DMS114 treated with DMSO at 0.1 percent for 48 hours (cell line): ENCODE measurements around the gene KIF25.

Experiments used
- DNase-seq: peaks from one replicate; lab custom pipeline; 2025; ENCODE audit not compliant: unreplicated experiment; lab: John Stamatoyannopoulos, UW

The KIF25 gene, protein sequence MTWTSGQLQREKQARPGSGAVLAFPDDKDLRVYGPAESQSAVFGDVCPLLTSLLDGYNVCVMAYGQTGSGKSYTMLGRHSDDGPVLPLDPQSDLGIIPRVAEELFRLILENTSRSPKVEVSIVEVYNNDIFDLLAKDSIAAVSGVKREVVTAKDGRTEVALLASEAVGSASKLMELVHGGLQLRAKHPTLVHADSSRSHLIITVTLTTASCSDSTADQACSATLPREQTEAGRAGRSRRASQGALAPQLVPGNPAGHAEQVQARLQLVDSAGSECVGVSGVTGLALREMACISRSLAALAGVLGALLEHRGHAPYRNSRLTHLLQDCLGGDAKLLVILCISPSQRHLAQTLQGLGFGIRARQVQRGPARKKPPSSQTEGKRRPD

DNA sequence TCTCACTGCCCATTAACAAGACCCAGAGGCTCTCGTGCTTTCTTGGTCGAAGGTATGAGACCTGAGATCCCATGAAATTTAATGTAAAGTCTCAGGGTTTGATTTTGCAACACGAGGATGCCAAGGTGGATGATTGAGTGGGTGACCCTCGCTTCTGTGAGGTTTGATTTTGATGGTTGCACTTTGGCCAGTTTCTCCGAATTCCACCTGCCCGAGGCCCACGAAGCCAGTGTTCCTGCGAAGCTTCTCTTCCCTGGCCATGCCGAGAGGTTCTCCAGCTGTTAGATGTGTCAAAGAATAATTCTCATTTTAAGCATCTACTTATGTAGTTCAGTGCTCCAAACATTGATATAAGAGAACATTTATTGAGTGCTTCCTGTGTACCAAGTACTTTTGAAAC lies at the start of gene KIF25:
Gene KIF25, plus strand, starts transcription at position 30 of the 400 bp plus-strand sequence. CDS start 31,915 bp downstream, outside the sequence.
- DNase-seq = no peak

DNA sequence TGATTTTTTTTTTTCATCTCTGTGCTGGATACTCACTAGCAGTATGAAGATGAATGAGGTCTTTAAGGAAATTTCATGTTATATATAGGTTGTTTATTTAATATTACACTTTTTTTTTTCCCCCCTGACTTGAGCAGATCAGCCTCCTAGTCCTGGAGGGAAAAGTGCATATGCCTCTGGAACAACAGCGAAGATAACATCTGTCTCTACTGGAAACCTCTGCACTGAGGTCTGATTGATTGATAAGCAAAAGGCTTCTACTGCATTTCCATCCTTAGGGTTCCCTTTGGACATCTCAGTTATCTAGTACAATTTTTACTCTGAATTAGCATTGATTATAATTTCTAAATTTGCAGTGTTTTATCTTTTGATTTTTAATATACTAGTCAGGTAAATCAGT lies 49.8 kb upstream of the KIF25 start:
- no peak for DNase-seq

DNA sequence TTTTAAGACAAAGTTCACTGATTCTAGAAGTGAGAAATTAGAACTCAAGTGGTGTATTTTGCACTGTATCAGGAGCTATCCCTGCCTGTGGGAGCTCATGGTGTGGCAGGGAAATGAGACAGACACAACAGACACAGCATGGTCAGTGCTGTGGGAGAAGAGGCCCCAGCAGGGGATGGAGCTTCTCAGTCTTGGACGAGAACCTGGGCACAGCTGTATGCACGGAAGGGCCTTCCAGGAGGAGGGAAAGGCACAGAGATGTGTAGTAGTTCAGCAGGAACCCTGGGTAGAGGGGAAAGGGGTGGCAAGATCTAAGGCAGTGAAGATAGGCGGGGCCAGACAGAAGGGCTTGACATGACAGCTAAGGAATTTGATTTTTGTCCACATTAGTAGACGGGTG lies 48.8 kb upstream of the KIF25 start:
- DNase-seq = no peak

DNA sequence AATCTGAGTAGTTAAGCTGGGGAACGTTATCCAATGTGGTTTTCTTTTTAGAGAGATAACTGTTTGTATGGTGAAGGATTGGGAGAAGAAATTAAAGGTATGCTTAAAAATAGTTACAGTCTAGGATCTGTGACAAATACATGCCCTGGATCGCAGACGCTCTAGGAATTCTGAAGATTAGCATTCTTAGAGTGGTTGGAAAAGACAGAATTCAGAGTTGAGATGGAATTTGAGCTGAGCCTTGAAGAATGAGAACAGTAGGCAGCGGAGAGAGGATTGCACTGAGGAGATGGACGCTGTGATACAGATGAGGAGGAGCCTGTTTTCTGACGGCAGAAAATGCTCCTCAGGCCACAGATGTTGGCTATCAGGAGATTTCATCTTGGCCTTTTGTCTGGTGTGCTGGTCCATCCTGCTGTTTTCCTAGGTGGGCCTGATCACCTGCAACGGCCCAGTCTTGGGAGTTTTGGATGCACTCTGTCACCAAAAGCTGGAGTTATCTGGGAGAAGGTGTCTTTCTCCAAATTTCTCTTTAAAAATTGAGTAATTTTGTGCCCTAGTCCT lies 48.3 kb upstream of the KIF25 start:
- no peak for DNase-seq

- DNase-seq = no peak
These were observed 45.5 kb upstream of the KIF25 start for GRCh38 chr6:167951781-167952511.

DNA sequence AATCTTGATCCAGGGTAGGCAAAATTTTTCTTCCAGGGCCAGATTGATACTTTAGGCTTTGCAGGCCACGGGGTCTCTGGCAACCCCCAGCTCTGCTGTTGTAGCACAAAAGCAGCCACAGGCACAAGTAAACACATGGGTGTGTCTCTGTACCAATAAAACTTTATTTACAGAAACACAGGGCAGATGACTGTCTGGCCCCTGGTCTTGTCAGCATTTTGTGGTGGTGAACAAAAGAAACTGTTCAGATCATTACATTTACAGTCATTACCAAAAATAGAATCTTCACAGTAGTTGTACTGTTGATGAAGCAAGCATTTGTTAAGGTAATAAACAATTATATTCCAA lies 45.0 kb upstream of the KIF25 start:
- no peak for DNase-seq

GRCh38 chr6:167953551-167953950 lies 43.9 kb upstream of the KIF25 start:
- no peak for DNase-seq

- no peak for DNase-seq
These were observed 43.3 kb upstream of the KIF25 start for GRCh38 chr6:167954151-167954550.

DNA sequence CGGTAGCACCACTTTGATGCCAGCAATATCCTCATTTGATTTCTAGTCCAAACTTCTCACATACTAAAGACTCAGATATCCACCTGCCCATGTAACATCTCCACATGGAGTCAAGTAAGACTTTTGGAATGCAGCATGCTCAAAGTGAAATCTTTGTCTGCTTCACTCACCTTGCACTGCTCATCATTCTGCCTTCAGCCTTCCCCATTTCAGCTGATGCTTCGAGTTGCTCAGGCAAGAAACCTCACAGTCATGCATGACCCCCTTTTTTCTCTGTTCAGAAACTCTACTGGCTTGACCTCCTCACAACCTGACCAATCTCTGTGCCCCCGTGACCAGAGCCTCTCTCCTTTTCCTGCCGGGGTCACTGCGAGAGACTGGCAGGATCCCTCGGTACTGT lies 41.0 kb upstream of the KIF25 start:
- no peak for DNase-seq

DNA sequence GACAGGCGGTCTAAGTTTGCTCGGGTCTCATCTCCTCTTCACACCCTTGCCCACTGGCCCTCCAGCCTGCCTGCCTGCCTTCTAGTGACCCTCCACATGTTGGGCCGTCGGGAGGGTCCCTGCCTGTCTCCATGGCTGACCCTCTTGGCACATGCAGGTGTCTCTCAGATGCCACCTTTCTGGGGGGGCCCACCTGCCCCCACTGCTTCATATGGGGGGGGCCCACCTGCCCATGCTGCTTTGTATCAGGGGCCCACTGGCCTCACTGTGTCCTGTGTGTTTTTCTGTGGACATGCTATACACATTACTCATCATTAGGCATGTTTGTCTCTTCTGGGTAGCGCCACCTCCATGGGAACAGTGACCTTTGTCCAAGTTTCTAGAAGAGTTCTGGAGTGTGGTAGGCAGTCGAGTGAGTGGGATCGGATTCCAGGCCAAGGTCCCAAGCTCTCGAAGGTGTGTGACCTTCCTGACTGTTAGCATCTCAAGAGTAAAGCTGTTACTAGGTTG lies 40.4 kb upstream of the KIF25 start:
- no peak for DNase-seq

- no peak for DNase-seq
These were observed 39.8 kb upstream of the KIF25 start for GRCh38 chr6:167957626-167958025.

DNA sequence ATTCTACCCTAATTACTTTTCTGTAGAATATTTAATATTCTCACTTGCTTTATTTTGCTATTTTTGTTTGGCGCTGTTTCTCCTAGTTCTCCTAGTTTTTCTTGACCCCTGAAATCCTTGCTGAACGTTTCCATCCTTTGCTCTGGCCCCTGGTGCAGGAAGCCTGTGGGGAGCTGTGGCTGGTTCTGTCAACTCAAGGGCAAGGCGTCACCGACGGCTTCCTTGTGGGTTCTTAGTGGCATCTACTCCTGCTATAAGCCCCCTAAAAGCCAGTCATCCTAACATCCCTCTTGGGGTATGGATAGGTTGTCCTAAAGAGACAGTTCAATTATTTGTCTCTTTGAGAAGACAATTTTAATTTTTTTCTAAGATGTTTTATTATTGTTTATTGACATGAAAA lies 36.9 kb upstream of the KIF25 start:
- DNase-seq = no peak

- no peak for DNase-seq
These were observed 34.8 kb upstream of the KIF25 start for GRCh38 chr6:167962711-167963110.

DNA sequence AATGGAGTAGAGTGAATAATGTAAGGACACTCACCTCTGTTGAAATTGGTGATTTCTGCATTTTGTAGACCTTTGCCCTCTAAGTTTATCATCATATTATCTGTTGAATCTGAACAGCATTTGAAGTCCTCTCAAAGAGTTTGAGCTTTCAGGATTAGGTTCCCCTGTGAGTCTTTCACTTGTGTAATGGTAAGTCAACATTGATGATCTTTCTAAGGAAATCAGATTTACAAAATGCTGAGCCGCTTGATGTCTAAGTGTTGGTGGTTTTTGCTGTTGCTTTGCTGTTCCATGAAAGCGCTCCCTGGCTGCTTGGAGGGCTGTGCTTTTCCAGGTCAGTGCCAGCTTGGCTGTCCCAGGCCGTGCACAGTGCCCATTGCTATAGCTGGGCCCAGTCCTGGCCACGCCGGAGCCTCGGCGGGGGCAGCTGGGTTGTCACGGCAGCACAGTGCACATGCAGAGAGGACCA lies 33.8 kb upstream of the KIF25 start:
- DNase-seq = no peak

DNA sequence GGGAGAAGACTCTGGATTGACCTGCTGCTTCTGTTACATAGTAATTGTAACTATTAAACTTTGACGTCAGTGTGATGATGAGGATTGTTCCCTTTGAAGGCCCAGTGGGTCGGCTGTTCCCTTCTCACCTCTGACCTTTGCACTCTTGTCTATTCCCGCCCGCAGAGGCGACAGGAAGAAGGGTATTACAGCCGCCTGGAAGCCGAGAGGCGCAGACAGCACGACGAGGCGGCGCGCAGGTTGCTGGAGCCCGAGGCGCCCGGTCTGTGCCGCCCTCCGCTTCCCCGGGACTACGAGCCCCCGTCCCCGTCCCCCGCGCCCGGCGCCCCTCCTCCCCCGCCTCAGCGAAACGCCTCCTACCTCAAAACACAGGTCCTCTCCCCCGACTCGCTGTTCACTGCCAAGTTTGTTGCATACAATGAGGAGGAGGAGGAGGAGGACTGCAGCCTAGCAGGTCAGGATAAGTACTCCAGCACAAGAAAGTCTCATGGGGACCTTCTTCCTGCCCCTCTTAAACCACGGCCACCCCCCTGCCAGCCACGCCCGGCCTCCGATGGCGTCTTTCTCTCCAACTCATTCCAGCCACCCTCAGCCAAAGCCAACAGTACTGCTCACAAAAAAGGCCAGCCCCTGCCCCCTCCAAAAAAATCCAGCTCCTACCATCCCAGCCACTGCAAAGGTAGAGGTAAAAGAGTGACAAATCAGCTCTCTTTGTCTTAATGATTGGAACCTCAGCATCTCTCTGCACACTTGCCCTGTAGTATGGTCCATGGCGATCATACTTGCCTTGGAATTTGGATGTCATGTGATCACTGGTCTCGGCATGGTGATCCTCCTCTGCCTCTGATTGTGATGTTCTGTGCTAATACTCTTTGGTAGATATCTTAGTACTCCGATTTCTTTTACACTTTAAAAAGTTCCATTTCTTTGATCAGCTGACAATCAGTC lies 31.6 kb upstream of the KIF25 start:
- no peak for DNase-seq

GRCh38 chr6:167966540-167966905 lies 30.9 kb upstream of the KIF25 start:
- no peak for DNase-seq

- no peak for DNase-seq
These were observed 29.4 kb upstream of the KIF25 start for GRCh38 chr6:167968091-167968490.

- no peak for DNase-seq
These were observed 27.2 kb upstream of the KIF25 start for GRCh38 chr6:167970230-167970629.

DNA sequence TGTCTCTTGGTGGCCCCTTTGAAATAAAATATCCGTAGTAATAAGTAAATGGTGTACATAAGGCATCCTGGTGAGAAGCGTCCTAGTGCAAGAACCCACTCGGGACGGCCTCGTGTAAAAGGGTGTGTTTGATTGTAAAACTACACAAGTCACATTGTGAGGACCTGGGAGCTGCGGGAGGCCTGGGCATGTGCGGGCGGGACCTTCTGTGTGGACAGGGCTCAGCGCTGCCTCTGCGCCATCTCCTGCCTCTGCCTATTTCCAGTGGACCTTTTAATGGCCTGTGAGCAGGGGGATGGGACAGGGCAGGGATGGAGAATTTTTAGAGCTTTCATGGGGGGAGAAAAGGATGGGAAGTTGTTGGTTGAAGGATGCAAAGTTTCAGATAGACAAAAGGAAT lies 25.3 kb upstream of the KIF25 start:
- DNase-seq = no peak

DNA sequence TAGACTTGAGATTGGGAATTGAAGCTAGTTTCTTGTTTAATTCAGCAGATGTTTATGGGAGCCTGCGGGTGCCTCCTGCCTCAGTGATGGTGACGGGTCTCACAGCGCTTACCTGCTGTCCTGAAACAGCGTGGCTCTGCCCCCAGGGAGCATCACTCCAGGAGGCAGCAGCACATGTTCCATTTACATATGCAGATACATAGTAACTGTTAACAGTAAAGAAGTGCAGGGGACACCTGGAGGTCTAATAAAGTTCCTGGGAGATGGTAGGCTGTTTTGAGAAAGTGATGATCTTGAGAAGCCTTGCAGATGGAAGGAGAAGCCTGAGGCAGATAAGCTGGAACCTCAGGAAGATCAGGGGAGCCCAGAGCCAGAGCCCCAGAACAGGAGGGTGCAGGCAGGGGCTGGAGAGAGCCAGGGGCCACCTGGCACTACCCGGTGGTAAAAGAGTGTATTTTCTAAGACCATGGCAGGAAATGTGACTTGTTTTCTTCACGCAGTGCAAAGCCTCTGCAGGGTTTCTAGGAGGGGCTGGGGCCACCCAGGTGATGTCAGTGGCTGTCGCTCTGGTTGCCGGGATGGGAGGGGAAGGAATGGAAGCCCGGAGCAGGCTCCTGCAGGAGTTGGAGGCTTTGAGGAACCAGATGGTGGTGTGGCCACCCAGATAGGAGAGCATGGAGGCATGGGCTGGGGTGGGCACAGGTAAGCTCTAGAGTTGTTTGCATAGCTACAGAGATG lies 24.2 kb upstream of the KIF25 start:
- DNase-seq = no peak
